SIG-M5 treated with dmso at 0.1 percent for 504 hours (cell line): ENCODE data around the gene ZNF292.
"Not testable (repeated sequence)": the region's sequence is repeated elsewhere in the genome, so short reads cannot be mapped to it uniquely, and the experiment has no call there.

ENCODE experiments used
- DNase-seq: peaks from one replicate; lab custom pipeline; 2025; ENCODE audit not compliant: unreplicated experiment; lab: John Stamatoyannopoulos, UW

Gene ZNF292

GRCh38 chr6:87161299-87161698 lies 5.9 kb downstream of the ZNF292 start:
- DNase-seq, result no peak

GRCh38 chr6:87164004-87164403 lies 8.6 kb downstream of the ZNF292 start:
- DNase-seq, result no peak

- no peak for DNase-seq
These were observed 9.1 kb downstream of the ZNF292 start for GRCh38 chr6:87164506-87164905.

- DNase-seq, result no peak
These were observed 9.8 kb downstream of the ZNF292 start for GRCh38 chr6:87165185-87165584.

GRCh38 chr6:87171938-87172633 lies 16.7 kb downstream of the ZNF292 start:
- DNase-seq, result no peak

- DNase-seq, result no peak
These were observed 18.8 kb downstream of the ZNF292 start for GRCh38 chr6:87174078-87174579.

GRCh38 chr6:87176493-87176892 lies 21.1 kb downstream of the ZNF292 start:
- DNase-seq, result no peak

- DNase-seq, result no peak
These were observed 24.9 kb downstream of the ZNF292 start for GRCh38 chr6:87180105-87180728.

GRCh38 chr6:87181903-87182302 lies 26.5 kb downstream of the ZNF292 start:
- no peak for DNase-seq

GRCh38 chr6:87182321-87182720 lies 27.0 kb downstream of the ZNF292 start:
- DNase-seq, result no peak

GRCh38 chr6:87182940-87183339 lies 27.6 kb downstream of the ZNF292 start:
- no peak for DNase-seq

GRCh38 chr6:87183687-87184086 lies 28.3 kb downstream of the ZNF292 start:
- DNase-seq, result no peak

GRCh38 chr6:87184762-87185250 lies 29.4 kb downstream of the ZNF292 start:
- peak; percentile 5 for DNase-seq

GRCh38 chr6:87196275-87196842 lies 41.0 kb downstream of the ZNF292 start:
- no peak for DNase-seq

GRCh38 chr6:87197547-87197946 lies 42.2 kb downstream of the ZNF292 start:
- no peak for DNase-seq

- DNase-seq, result not testable (repeated sequence)
These were observed 42.9 kb downstream of the ZNF292 start for GRCh38 chr6:87198022-87198810.

GRCh38 chr6:87199787-87200186 lies 44.4 kb downstream of the ZNF292 start:
- no peak for DNase-seq

- DNase-seq, result peak; percentile 6
These were observed 45.3 kb downstream of the ZNF292 start for GRCh38 chr6:87200469-87201175.

- no peak for DNase-seq
These were observed 48.2 kb downstream of the ZNF292 start for GRCh38 chr6:87203448-87204023.

GRCh38 chr6:87209812-87210211 lies 54.4 kb downstream of the ZNF292 start:
- no peak for DNase-seq
